Neural progenitor cell (in vitro differentiated cells): ENCODE data around the gene TMEM126A.

Experiments used
- CTCF ChIP-seq: fragments of 200-600 bp; sonication (generic); IDR thresholded peaks from 2 replicates; pipeline ENCODE4 v1.5.1; 2017; ENCODE audit warnings: antibody characterized with exemption, mild to moderate bottlenecking
- EZH2 ChIP-seq: fragments of 200-600 bp; sonication (generic); IDR thresholded peaks from 2 replicates; pipeline ENCODE4 v1.6.1; 2017; ENCODE audit warnings: antibody characterized with exemption, mild to moderate bottlenecking, moderate library complexity

DNA sequence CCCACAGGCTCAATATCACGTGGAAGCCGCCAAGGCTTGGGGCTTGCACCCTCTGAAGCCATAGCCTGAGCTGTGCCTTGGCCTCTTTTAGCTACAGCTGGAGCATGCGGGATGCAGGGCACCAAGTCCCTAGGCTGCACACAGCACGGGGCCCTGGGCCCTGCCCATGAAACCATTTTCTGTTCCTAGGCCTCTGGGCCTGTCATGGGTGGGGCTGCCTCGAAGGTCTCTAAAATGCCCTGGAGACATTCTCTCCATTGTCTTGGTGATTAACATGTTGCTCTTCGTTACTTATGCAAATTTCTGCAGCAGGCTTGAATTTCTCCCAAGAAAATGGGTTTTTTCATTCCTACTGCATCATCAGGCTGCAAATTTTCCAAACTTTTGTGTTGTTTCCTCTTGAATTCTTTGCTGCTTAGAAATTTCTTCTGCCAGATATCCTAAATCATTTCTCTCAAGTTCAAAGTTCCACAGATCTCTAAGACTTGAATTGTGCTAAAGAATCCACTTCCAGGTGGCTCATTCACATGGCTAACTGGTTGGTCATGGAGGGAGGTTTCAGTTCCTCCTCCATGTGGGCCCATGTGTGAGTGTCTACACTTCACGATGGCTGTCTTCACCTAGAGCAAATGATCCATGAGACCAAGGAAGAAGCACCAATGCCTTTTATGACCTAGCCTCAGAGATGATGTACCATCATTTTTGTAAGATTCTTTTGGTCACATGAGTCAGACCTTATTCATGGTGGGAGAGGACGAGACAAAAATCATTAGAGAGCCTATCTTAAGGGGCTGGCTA, 24.5 kb downstream of the TMEM126A start:
- no peak for TF ChIP-seq CTCF
- no peak for TF ChIP-seq EZH2
